Fibroblast of lung (primary cell): ENCODE measurements around the gene FAM25A.

Experiments
- EZH2 ChIP-seq: IDR thresholded peaks from 2 replicates; pipeline ENCODE4 v1.5.1; 2012; ENCODE audit warnings: low read length, control low read depth, mild to moderate bottlenecking; ENCODE audit errors: missing control alignments
- TF ChIP-seq, protein P1 (sequence below), 2 donors: IDR thresholded peaks in 1 of 2; conservative IDR thresholded peaks in 1 of 2; 1 replicate in 1 of 2; 2 replicates in 1 of 2; pipeline ENCODE4 v1.5.1; 2011 to 2012; ENCODE audit warnings: low read length in 2 of 2, control low read depth in 1 of 2, inconsistent platforms in 1 of 2, low read depth in 1 of 2, mild to moderate bottlenecking in 1 of 2

DNA sequence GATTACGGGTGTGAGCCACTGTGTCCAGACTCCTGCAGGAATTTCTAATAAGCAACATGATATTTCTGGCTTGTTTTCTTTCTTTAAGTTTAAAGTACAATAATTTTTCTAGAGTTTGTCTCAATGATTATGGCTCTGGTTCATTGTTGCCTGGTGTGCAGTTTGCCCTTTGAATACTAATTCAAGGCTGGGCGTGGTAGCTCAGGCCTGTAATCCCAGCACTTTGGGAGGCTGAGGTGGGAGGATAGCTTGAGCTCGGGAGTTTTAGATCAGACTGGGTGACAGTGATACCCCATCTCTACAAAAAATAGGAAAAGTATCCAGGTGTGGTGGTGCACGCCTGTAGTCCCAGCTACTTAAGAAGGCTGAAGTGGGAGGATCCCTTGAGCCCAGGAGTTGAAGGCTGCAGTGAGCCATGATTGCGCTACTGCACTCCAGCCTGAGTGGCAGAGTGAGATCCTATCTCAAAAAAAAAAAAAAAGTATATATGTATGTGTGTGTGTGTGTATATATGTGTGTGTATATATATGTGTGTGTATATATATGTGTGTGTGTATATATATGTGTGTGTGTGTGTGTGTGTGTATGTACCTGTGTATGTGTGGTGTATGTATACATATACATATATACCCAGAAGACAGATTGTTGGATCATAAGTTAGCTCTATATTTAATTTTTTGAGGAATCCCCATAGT, 43.6 kb upstream of the FAM25A start:
- TF ChIP-seq EZH2, result no peak
- TF ChIP-seq, protein P1, sequence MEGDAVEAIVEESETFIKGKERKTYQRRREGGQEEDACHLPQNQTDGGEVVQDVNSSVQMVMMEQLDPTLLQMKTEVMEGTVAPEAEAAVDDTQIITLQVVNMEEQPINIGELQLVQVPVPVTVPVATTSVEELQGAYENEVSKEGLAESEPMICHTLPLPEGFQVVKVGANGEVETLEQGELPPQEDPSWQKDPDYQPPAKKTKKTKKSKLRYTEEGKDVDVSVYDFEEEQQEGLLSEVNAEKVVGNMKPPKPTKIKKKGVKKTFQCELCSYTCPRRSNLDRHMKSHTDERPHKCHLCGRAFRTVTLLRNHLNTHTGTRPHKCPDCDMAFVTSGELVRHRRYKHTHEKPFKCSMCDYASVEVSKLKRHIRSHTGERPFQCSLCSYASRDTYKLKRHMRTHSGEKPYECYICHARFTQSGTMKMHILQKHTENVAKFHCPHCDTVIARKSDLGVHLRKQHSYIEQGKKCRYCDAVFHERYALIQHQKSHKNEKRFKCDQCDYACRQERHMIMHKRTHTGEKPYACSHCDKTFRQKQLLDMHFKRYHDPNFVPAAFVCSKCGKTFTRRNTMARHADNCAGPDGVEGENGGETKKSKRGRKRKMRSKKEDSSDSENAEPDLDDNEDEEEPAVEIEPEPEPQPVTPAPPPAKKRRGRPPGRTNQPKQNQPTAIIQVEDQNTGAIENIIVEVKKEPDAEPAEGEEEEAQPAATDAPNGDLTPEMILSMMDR (conservative IDR thresholded peaks at IDR 0.05 in 1 of 2, IDR thresholded peaks at IDR 0.05 in 1 of 2; ENCODE audit: low read depth in 1 of 2, low read length in 2 of 2), result no peak
